Subcutaneous adipose tissue (tissue), 4 donors: Measurements from ENCODE around the gene MBD3. TPM values are rescaled to one million over a fixed set of nuclear protein-coding genes. Genes with fewer than 3 reads are reported as not detected.

Experiments
- CTCF ChIP-seq: fragments of 450-650 bp; IDR thresholded peaks from one replicate; pipeline ENCODE4 v1.5.1; 2016; ENCODE audit warnings: low read depth, mild to moderate bottlenecking, control low read depth, antibody characterized with exemption, moderate library complexity
- total RNA-seq, 4 donors: library from RNA; depleted of rRNA; stranded (reverse); fragments of >200 nt; gene quantifications; one replicate each; pipeline ENCODE4 v1.1.0, GENCODE V29; 2016

Gene MBD3
- total RNA-seq, 4 donors from 2014 or later = 31.0 to 83.6 (median 35.5) TPM

DNA sequence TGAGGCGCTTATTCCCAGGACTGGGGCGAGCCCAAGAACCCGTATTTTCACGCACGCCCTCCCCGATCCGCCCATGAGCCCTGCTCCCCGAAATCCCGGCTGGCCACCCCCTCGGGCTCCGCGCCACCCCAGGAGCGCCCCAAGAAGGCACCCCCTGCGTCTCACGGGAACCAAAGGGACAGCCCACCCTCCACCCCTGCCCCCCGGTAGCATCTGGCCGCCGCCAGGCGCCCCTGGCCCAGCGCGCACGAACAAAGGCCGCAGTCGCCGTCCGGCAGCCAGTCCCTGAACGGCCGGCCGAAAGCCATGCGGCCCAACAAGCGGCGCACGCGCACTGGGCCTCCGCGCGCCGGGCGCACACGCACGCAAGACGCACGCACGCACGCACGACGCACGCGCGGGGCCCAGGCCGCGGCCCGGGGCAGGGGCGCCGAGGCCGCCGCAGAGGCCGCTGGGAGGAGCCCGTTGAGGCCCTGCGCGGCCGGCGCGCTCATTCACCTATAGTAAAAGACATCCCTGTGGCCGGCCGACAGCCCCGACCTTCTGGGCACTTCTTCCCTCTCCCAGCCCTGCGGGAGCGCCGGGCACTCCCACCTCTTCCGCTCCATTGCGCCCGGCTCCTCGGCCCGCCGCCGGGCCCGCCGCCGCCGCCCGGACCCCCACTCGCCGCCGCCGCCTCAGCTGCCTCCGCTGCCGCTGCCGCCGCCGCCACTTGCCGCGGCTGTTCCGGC is 476 bp downstream of the MBD3 start:
- no peak for TF ChIP-seq CTCF

DNA sequence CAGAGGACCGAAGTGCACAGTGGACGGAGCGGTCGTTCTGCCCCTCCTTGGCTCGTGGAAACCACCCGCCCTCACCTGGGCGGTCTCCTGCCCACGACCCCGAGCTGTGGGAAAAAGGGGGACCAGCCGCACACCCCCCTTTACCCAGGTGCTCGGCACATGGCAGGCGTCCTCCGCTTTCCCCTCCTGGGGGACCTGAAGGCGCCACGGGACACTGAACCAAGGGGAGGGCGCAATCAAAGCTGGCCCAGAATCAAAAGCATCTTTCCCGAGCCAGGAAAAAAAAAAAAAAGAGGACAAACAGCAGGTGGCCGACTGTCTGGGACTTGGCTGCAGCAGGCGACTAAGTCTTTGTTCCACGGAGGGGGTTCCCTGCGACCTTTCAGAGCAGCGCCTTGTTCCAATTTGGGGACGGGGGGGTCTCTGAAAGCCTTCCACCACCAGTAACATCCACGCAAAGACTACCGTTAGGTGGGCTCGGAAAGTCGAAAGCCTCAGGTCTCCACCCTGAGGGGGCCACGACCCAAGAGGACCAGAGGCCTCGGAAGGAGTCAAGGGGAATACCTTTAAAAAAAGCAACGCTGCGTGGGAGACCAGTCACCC is 1.1 kb downstream of the MBD3 start:
- no peak for TF ChIP-seq CTCF

- no peak for TF ChIP-seq CTCF
These were observed 1.8 kb downstream of the MBD3 start for GRCh38 chr19:1590641-1591397.

GRCh38 chr19:1587872-1588271 is 4.8 kb downstream of the MBD3 start:
- TF ChIP-seq CTCF = no peak

DNA sequence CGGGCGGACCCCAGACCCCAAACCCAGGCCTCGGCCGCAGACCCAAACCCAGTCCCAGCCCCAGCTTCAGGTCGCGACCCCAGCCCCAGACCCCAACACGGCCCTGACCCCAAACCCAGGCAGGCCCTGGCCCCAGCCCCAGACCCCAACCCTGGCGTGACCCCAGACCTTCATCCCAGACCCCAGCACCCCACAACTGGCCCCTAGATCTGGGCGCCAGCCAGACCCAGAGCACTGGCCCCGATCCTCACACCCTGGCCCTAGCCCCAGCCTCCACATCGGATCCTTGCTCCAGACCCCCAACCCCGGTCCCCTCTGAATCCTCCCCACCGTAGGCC is 7.5 kb downstream of the MBD3 start:
- TF ChIP-seq CTCF = no peak

DNA sequence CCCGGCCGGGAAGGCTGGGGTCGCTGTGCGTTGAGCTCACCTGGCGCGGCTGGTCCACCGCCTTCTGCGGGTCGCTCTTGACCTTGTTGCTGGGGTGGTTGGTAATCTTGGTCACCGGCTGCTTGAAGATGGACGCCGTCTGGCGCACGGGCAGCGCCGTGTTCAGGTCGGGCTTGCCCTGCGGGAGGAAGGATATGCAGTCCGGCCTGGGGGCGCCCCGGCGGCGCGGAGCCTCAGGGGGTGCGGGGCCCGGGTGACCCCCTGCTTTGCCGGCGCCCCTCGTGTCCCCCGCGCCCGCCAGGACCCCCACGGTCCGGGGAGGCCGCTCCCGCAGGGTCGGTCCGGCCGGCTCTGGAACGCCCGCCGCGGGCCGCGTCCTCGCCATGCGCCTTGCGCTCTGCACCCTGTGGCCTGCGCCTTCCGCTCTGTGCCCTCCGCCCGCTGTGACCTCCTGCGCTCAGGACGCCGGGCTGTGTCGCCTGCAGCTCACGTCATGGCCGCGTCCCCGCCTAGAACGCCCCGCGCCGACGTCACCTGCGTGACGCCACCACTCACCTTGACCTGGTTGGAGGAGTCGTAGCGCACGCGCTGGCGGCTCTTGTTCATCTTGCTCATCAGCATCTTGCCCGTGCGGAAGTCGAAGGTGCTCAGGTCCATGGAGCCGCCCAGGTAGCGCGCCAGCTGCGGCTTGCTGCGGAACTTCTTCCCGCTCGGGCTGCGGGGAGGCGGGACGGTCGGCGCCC is 8.0 kb downstream of the MBD3 start:
- TF ChIP-seq CTCF = no peak

DNA sequence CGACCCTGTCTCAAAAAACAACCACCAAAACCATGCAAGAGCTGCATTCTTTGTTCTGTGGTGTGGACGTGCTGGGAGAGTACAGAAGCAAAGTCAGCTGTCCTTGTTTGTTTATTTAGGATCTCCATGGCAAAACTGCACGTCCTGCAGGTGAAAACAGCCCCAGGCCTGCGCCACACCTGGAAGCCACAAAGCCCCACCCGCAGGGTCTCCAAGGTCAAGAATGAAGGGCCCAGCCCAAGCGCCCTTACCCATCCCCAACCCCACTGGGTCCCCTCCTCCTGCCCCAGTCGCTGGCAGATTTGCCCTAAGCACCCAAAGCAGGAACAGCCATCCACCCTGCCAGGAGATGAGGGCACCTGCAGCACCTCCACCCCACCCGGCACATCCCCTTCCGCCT is 10.5 kb downstream of the MBD3 start:
- no peak for TF ChIP-seq CTCF
